ENCODE results near the gene LCA5. TPM values are rescaled to one million over a fixed set of nuclear protein-coding genes. Genes with fewer than 3 reads are reported as not detected.

The LCA5 gene
- total RNA-seq, 1 donor from 2014 or later = 7.1 TPM

- TF ChIP-seq CTCF (IDR thresholded peaks at IDR 0.05) = no peak
- Histone ChIP-seq H3K27me3 (ENCODE audit: low read depth) (no peaks in the 10 kb centered on the region), H3K9me3 (no peaks in the 10 kb centered on the region), H3K4me3 (no peak overlapping the region), H3K4me1 (peaks cover 7% of the 10 kb centered on the region), H3K27ac (no peak overlapping the region), H3K36me3 (no peaks in the 10 kb centered on the region)
- intact Hi-C loops (cut with DNase I) = no loop called here
- DNase-seq = no peak
- no peak for ATAC-seq
Measured at GRCh38 chr6:79465381-79465780, 71.8 kb downstream of the LCA5 start.

- no peak overlapping the region for H3K27ac ChIP-seq
- H3K9me3 ChIP-seq = no peaks in the 10 kb centered on the region
- no peak overlapping the region for H3K4me3 ChIP-seq
- H3K36me3 ChIP-seq = no peaks in the 10 kb centered on the region
- no peak for TF ChIP-seq CTCF (IDR thresholded peaks at IDR 0.05)
- H3K4me1 ChIP-seq = peaks cover 7% of the 10 kb centered on the region
- ATAC-seq = no peak
- DNase-seq = no peak
- intact Hi-C loops (cut with DNase I) = no loop called here
- no peaks in the 10 kb centered on the region for H3K27me3 ChIP-seq (ENCODE audit: low read depth)
Measured at GRCh38 chr6:79463621-79464050, 73.6 kb downstream of the LCA5 start.

- intact Hi-C loops (cut with DNase I) = no loop called here
- TF ChIP-seq CTCF (IDR thresholded peaks at IDR 0.05) = no peak
- no peak for DNase-seq
- no peaks in the 10 kb centered on the region for H3K36me3 ChIP-seq
- H3K9me3 ChIP-seq = no peaks in the 10 kb centered on the region
- ATAC-seq = no peak
- no peak overlapping the region for H3K4me3 ChIP-seq
- no peaks in the 10 kb centered on the region for H3K27me3 ChIP-seq (ENCODE audit: low read depth)
- no peak overlapping the region for H3K27ac ChIP-seq
- H3K4me1 ChIP-seq = peaks cover 4% of the 10 kb centered on the region
Measured at GRCh38 chr6:79461205-79461604, 76.0 kb downstream of the LCA5 start.

GRCh38 chr6:79455446-79455845, 81.8 kb downstream of the LCA5 start:
- ATAC-seq = no peak
- Histone ChIP-seq H3K27me3 (ENCODE audit: low read depth) (no peaks in the 10 kb centered on the region), H3K4me1 (peaks cover 10% of the 10 kb centered on the region), H3K27ac (no peak overlapping the region), H3K9me3 (no peaks in the 10 kb centered on the region), H3K36me3 (no peaks in the 10 kb centered on the region), H3K4me3 (no peak overlapping the region)
- TF ChIP-seq CTCF (IDR thresholded peaks at IDR 0.05) = no peak
- intact Hi-C loops (cut with DNase I) = no loop called here
- DNase-seq = no peak

- Histone ChIP-seq H3K27ac (peak overlapping the region; percentile 18), H3K27me3 (ENCODE audit: low read depth) (no peaks in the 10 kb centered on the region), H3K9me3 (no peaks in the 10 kb centered on the region), H3K36me3 (no peaks in the 10 kb centered on the region), H3K4me3 (no peak overlapping the region), H3K4me1 (peaks cover 10% of the 10 kb centered on the region)
- intact Hi-C loops (cut with DNase I) = no loop called here
- TF ChIP-seq CTCF (IDR thresholded peaks at IDR 0.05) = no peak
- no peak for DNase-seq
- peak; percentile 76 to 86 for ATAC-seq
Measured at GRCh38 chr6:79453558-79454042, 83.6 kb downstream of the LCA5 start.

- no peak overlapping the region for H3K4me3 ChIP-seq
- H3K27ac ChIP-seq = no peak overlapping the region
- TF ChIP-seq CTCF (IDR thresholded peaks at IDR 0.05) = no peak
- no peaks in the 10 kb centered on the region for H3K27me3 ChIP-seq (ENCODE audit: low read depth)
- peak; percentile 51 to 55 for ATAC-seq
- intact Hi-C loops (cut with DNase I) = no loop called here
- no peaks in the 10 kb centered on the region for H3K36me3 ChIP-seq
- H3K9me3 ChIP-seq = no peaks in the 10 kb centered on the region
- peaks cover 10% of the 10 kb centered on the region for H3K4me1 ChIP-seq
- DNase-seq = peak; percentile 46
Measured at GRCh38 chr6:79450984-79451383, 86.2 kb downstream of the LCA5 start.
